NCI-H2107 (cell line): Measurements from ENCODE around the gene MYO7A.

Experiments
- DNase-seq: peaks from one replicate; lab custom pipeline; 2025; lab: John Stamatoyannopoulos, UW

MYO7A gene

GRCh38 chr11:77112641-77113381 lies 15.2 kb upstream of the MYO7A start:
- no peak for DNase-seq

- DNase-seq: no peak
Observed at GRCh38 chr11:77113382-77114088, 14.5 kb upstream of the MYO7A start.

- no peak for DNase-seq
Observed at GRCh38 chr11:77114089-77114463, 14.0 kb upstream of the MYO7A start.

- no peak for DNase-seq
Observed at GRCh38 chr11:77115181-77115611, 12.8 kb upstream of the MYO7A start.

- no peak for DNase-seq
Observed at GRCh38 chr11:77115956-77116355, 12.1 kb upstream of the MYO7A start.

GRCh38 chr11:77117492-77117891 lies 10.6 kb upstream of the MYO7A start:
- no peak for DNase-seq

- DNase-seq: no peak
Observed at GRCh38 chr11:77118086-77118485, 10.0 kb upstream of the MYO7A start.

GRCh38 chr11:77118971-77119370 lies 9.1 kb upstream of the MYO7A start:
- DNase-seq: no peak

GRCh38 chr11:77119531-77119936 lies 8.5 kb upstream of the MYO7A start:
- DNase-seq: no peak

- DNase-seq: no peak
Observed at GRCh38 chr11:77120571-77120970, 7.5 kb upstream of the MYO7A start.

GRCh38 chr11:77121096-77121640 lies 6.9 kb upstream of the MYO7A start:
- DNase-seq: no peak

GRCh38 chr11:77121876-77122575 lies 6.0 kb upstream of the MYO7A start:
- no peak for DNase-seq

GRCh38 chr11:77122576-77123212 lies 5.4 kb upstream of the MYO7A start:
- DNase-seq: no peak

GRCh38 chr11:77123591-77123990 lies 4.5 kb upstream of the MYO7A start:
- DNase-seq: no peak

GRCh38 chr11:77124041-77124440 lies 4.0 kb upstream of the MYO7A start:
- DNase-seq: no peak

GRCh38 chr11:77124488-77124887 lies 3.6 kb upstream of the MYO7A start:
- no peak for DNase-seq

GRCh38 chr11:77125191-77125590 lies 2.9 kb upstream of the MYO7A start:
- DNase-seq: no peak

GRCh38 chr11:77125695-77126094 lies 2.4 kb upstream of the MYO7A start:
- no peak for DNase-seq

- DNase-seq: no peak
Observed at GRCh38 chr11:77126156-77126775, 1.8 kb upstream of the MYO7A start.

GRCh38 chr11:77126861-77127234 lies 1.2 kb upstream of the MYO7A start:
- DNase-seq: no peak

- DNase-seq: no peak
Observed at GRCh38 chr11:77127235-77127911, 673 bp upstream of the MYO7A start.
